Tibial artery (tissue), 4 donors: ENCODE results near the gene PARVA.

ENCODE experiments used
- DNase-seq, 2 donors: peaks; one replicate each; pipeline ENCODE4 v3.0.0-alpha.2; 2019
- H3K27ac ChIP-seq, 2 donors: fragments of 200-600 bp; sonication (generic) in 1 of 2; 1 replicate in 1 of 2; 2 replicates in 1 of 2; pipeline ENCODE4 v1.5.1; 2018 to 2019; ENCODE audit warnings: mild to moderate bottlenecking in 1 of 2
- H3K27me3 ChIP-seq, 2 donors: fragments of 200-600 bp; sonication (generic) in 1 of 2; one replicate each; pipeline versions ENCODE4 v1.5.1 to v1.6.0; 2016 to 2019
- H3K36me3 ChIP-seq, 3 donors: fragments of 200-600 bp; sonication (generic) in 2 of 3; one replicate each; pipeline ENCODE4 v1.5.1; 2016 to 2019; ENCODE audit warnings: mild to moderate bottlenecking in 2 of 3
- H3K4me1 ChIP-seq, 4 donors: fragments of 200-600 bp; sonication (generic) in 2 of 4; 1 replicate in 3 of 4; 2 replicates in 1 of 4; pipeline ENCODE4 v1.5.1; 2016 to 2019
- H3K4me3 ChIP-seq, 2 donors: fragments of 200-600 bp; sonication (generic) in 1 of 2; 1 replicate in 1 of 2; 2 replicates in 1 of 2; pipeline ENCODE4 v1.5.1; 2018 to 2019; ENCODE audit warnings: mild to moderate bottlenecking in 2 of 2
- H3K9me3 ChIP-seq, 3 donors: fragments of 200-600 bp; sonication (generic) in 1 of 3; one replicate each; pipeline ENCODE4 v1.5.1; 2016 to 2019
- intact Hi-C: fragments of 100-400 bp; cut with DNase I; formaldehyde crosslinking; loops from one replicate; pipeline ENCODE4 v1.15.0; 2023; ENCODE audit warnings: low total_unique reads
- TF ChIP-seq, protein P1 (sequence below), 2 experiments: fragments of 200-600 bp in 1 of 2; fragments of 450-650 bp in 1 of 2; IDR thresholded peaks; one replicate each; pipeline ENCODE4 v1.5.1; 2017 to 2019; ENCODE audit warnings: antibody characterized with exemption in 2 of 2, mild to moderate bottlenecking in 1 of 2, moderate library complexity in 1 of 2

The PARVA gene

DNA sequence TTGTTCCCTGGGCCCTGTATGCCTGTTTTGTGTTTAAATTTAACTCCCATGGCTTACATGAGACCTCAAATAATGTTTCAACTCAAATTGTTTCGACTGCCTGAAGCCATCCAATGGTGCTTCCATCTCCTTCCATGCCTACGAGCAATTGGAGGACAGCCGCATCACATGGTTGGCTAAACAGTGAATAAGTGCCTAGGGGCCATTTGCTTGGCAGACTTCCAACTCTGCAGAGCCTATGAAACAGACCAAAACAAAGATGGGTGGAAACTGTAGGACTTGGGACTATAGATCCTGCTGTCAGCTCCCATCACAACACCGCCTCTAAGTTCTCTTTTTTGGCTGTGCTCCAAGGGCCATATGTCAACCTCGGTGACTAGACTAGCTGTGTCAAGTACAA lies 84.1 kb downstream of the PARVA start:
- Histone ChIP-seq H3K27me3 (no peaks in the 10 kb centered on the region), H3K36me3 (no peaks in the 10 kb centered on the region), H3K27ac (peak overlapping the region in 1 of 2 donors; percentile 70), H3K9me3 (peaks cover 0 to 9% (median 0%) of the 10 kb centered on the region in 3 donors), H3K4me1 (peaks cover 0 to 54% (median 41%) of the 10 kb centered on the region in 4 donors), H3K4me3 (no peak overlapping the region)
- DNase-seq: no peak
- intact Hi-C loops: no loop called here
- TF ChIP-seq, protein P1, sequence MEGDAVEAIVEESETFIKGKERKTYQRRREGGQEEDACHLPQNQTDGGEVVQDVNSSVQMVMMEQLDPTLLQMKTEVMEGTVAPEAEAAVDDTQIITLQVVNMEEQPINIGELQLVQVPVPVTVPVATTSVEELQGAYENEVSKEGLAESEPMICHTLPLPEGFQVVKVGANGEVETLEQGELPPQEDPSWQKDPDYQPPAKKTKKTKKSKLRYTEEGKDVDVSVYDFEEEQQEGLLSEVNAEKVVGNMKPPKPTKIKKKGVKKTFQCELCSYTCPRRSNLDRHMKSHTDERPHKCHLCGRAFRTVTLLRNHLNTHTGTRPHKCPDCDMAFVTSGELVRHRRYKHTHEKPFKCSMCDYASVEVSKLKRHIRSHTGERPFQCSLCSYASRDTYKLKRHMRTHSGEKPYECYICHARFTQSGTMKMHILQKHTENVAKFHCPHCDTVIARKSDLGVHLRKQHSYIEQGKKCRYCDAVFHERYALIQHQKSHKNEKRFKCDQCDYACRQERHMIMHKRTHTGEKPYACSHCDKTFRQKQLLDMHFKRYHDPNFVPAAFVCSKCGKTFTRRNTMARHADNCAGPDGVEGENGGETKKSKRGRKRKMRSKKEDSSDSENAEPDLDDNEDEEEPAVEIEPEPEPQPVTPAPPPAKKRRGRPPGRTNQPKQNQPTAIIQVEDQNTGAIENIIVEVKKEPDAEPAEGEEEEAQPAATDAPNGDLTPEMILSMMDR (IDR thresholded peaks at IDR 0.05): no peak

DNA sequence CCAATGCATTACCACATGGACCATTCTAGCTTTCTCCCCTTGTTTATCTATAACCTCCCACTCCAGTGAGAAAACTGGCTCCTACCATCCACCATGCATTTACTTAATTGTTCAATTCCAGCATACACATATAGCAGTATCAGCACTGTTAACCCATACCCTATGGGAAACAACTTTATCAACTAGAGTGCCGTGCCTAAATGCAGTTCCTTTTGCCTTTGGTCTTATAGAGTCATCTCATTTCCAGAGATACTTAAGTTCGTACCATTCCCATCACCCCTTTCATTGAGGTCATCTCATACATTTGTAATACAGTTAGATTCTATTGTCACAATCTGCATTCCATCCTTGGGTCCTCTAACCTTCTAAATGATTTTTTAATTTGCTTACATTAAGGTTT lies 86.9 kb downstream of the PARVA start:
- DNase-seq: no peak
- Histone ChIP-seq H3K27ac (no peak overlapping the region), H3K36me3 (no peaks in the 10 kb centered on the region), H3K4me3 (no peak overlapping the region), H3K27me3 (no peaks in the 10 kb centered on the region), H3K9me3 (peaks cover 0 to 9% (median 0%) of the 10 kb centered on the region in 3 donors), H3K4me1 (peaks cover 0 to 47% (median 26%) of the 10 kb centered on the region in 4 donors)
- TF ChIP-seq, protein P1 (IDR thresholded peaks at IDR 0.05): no peak
- intact Hi-C loops: no loop called here

DNA sequence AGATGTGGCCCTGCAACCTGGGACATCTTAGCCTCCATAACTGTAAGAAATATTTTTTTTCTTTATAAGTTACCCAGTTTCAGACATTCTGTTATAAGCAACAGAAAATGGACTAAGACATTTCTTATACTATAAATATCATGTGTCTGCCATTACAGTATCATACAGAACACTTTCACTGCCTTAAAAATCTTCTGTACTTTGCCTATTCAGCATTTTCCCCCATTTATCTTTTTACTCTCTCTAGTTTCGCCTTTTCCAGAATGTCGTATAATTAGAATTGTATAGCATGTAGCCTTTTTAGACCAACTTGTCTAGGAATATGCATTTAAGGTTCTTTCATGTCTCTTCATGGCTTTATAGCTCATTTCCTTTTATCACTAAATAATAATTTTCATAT lies 88.0 kb downstream of the PARVA start:
- TF ChIP-seq, protein P1 (IDR thresholded peaks at IDR 0.05): no peak
- H3K4me1 ChIP-seq: peaks cover 0 to 47% (median 31%) of the 10 kb centered on the region in 4 donors
- intact Hi-C loops: no loop called here

DNA sequence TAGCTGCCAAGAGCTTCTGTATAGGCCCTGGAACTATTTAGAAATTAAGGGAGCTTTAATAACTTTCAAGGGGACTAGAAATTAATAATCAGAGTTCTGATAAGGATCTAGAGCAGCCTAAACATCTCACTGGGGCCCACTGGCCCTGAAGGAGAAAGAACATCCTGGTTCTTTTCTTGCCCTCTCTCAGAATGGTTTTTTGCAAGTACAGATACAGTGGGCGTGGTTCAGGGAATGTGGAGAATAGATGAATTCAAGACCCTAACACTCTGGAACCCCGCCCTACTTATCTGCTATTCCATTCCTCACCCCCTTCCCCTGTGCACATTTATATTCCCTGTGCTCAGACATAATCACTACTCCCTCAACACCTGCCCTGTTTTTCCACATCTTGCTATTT lies 90.2 kb downstream of the PARVA start:
- Histone ChIP-seq H3K4me1 (peaks cover 0 to 47% (median 34%) of the 10 kb centered on the region in 4 donors), H3K36me3 (no peaks in the 10 kb centered on the region), H3K9me3 (peaks cover 0 to 9% (median 0%) of the 10 kb centered on the region in 3 donors), H3K27me3 (no peaks in the 10 kb centered on the region), H3K4me3 (no peak overlapping the region), H3K27ac (no peak overlapping the region)
- DNase-seq: no peak
- TF ChIP-seq, protein P1 (IDR thresholded peaks at IDR 0.05): no peak
- intact Hi-C loops: no loop called here

More for the DNA sequence above, 88.0 kb downstream of the PARVA start:
- no peak for DNase-seq
- Histone ChIP-seq H3K4me3 (no peak overlapping the region), H3K9me3 (peaks cover 0 to 9% (median 0%) of the 10 kb centered on the region in 3 donors), H3K36me3 (no peaks in the 10 kb centered on the region), H3K27me3 (no peaks in the 10 kb centered on the region), H3K27ac (no peak overlapping the region)

DNA sequence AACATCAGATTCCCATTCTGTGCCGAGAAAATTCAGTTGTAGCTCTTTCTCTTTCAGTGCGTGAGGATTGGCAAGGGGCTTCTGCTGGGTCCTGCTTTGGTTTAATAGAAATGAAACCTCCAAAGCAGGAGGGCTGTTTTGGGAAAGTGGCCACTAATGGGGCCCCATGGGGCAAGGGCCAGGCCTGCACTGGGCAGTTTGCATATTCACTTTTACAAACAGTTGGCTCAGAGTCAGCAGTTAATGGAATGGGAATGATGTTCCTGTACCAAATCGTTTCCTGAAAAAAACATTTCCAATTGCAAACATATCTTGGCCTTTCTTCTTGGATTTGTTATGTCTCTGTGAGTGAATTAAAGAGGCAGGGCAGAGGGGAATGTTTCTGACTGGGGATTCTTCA lies 92.1 kb downstream of the PARVA start:
- peaks cover 6 to 9% (median 7%) of the 10 kb centered on the region in 3 donors for H3K36me3 ChIP-seq
- peak overlapping the region; percentile 6 to 30 for H3K4me3 ChIP-seq
- TF ChIP-seq, protein P1 (IDR thresholded peaks at IDR 0.05): no peak
- H3K27me3 ChIP-seq: no peaks in the 10 kb centered on the region
- intact Hi-C loops: no loop called here
- peak overlapping the region; percentile 58 to 70 for H3K27ac ChIP-seq
- H3K4me1 ChIP-seq: peaks cover 0 to 58% (median 42%) of the 10 kb centered on the region in 4 donors
- peaks cover 0 to 4% (median 0%) of the 10 kb centered on the region in 3 donors for H3K9me3 ChIP-seq
- DNase-seq: no peak

DNA sequence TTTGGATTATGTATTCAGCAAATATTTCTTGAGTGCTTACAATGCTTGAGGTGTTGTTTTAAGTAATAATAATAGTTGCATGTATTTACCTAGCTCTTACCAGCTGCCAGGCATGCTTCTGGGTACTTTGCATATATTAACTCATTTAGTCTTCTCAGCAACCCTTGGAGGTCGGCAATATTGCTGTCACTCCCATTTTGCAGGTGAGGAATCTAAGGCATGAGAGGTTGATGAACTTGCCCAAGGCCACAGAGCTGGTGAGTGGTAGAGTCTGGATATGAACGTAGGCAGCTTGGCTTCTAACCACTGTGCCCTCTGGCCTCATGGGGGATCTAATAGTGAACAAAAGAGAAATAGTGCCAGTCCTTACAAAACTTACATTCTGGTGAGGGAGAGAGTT lies 92.9 kb downstream of the PARVA start:
- H3K27me3 ChIP-seq: no peaks in the 10 kb centered on the region
- no peak for DNase-seq
- TF ChIP-seq, protein P1 (IDR thresholded peaks at IDR 0.05): no peak
- peaks cover 0 to 58% (median 42%) of the 10 kb centered on the region in 4 donors for H3K4me1 ChIP-seq
- peaks cover 12 to 17% (median 15%) of the 10 kb centered on the region in 3 donors for H3K36me3 ChIP-seq
- no peaks in the 10 kb centered on the region for H3K9me3 ChIP-seq
- intact Hi-C loops: no loop called here
- peak overlapping the region; percentile 8 to 70 for H3K27ac ChIP-seq
- no peak overlapping the region for H3K4me3 ChIP-seq
